Measurements from ENCODE around the gene NDOR1.

NDOR1 gene

GRCh38 chr9:137168904-137169856, 36.3 kb upstream of the NDOR1 start:
- no peak overlapping the region for H3K4me3 ChIP-seq (ENCODE audit: control insufficient read depth, low read depth, low read length)
- DNase-seq (ENCODE audit: low read depth): no peak
- TF ChIP-seq CTCF (IDR thresholded peaks at IDR 0.05; ENCODE audit: control insufficient read depth, insufficient read depth, low read depth, low read length, missing control alignments): no peak

- no peak within 1 kb of the TSS for H3K4me3 ChIP-seq (ENCODE audit: control insufficient read depth, low read depth, low read length)
- no peak for TF ChIP-seq CTCF (IDR thresholded peaks at IDR 0.05; ENCODE audit: control insufficient read depth, insufficient read depth, low read depth, low read length, missing control alignments)
- no peak for DNase-seq (ENCODE audit: low read depth)
These were observed 35.6 kb upstream of the NDOR1 start, which contains the start of gene LRRC26 for GRCh38 chr9:137169896-137170358. Gene LRRC26, minus strand, starts transcription at chr9:137170051. Its CDS starts 108 bp downstream, at chr9:137169943.

- no peak overlapping the region for H3K4me3 ChIP-seq (ENCODE audit: control insufficient read depth, low read depth, low read length)
- TF ChIP-seq CTCF (IDR thresholded peaks at IDR 0.05; ENCODE audit: control insufficient read depth, insufficient read depth, low read depth, low read length, missing control alignments): no peak
- DNase-seq (ENCODE audit: low read depth): no peak
These were observed 34.9 kb upstream of the NDOR1 start for GRCh38 chr9:137170486-137171148.

- DNase-seq (ENCODE audit: low read depth): no peak
- no peak overlapping the region for H3K4me3 ChIP-seq (ENCODE audit: control insufficient read depth, low read depth, low read length)
These were observed 34.2 kb upstream of the NDOR1 start for GRCh38 chr9:137171149-137171900.

GRCh38 chr9:137172901-137173795, 32.4 kb upstream of the NDOR1 start:
- H3K4me3 ChIP-seq (ENCODE audit: control insufficient read depth, low read depth, low read length): no peak overlapping the region

More at GRCh38 chr9:137171149-137171900, 34.2 kb upstream of the NDOR1 start:
- TF ChIP-seq CTCF (IDR thresholded peaks at IDR 0.05; ENCODE audit: control insufficient read depth, insufficient read depth, low read depth, low read length, missing control alignments): no peak

More at GRCh38 chr9:137172901-137173795, 32.4 kb upstream of the NDOR1 start:
- DNase-seq (ENCODE audit: low read depth): no peak
- no peak for TF ChIP-seq CTCF (IDR thresholded peaks at IDR 0.05; ENCODE audit: control insufficient read depth, insufficient read depth, low read depth, low read length, missing control alignments)

Data from AG09309 (cell line).